HG02885 (cell line): Measurements from ENCODE around the gene WSCD1.

Experiments used
- ATAC-seq: cut with Tn5 transposase; IDR thresholded peaks from one replicate; pipeline ENCODE4 v1.9.1; 2021; ENCODE audit warnings: mild to moderate bottlenecking; ENCODE audit not compliant: unreplicated experiment, poor library complexity

The WSCD1 gene

DNA sequence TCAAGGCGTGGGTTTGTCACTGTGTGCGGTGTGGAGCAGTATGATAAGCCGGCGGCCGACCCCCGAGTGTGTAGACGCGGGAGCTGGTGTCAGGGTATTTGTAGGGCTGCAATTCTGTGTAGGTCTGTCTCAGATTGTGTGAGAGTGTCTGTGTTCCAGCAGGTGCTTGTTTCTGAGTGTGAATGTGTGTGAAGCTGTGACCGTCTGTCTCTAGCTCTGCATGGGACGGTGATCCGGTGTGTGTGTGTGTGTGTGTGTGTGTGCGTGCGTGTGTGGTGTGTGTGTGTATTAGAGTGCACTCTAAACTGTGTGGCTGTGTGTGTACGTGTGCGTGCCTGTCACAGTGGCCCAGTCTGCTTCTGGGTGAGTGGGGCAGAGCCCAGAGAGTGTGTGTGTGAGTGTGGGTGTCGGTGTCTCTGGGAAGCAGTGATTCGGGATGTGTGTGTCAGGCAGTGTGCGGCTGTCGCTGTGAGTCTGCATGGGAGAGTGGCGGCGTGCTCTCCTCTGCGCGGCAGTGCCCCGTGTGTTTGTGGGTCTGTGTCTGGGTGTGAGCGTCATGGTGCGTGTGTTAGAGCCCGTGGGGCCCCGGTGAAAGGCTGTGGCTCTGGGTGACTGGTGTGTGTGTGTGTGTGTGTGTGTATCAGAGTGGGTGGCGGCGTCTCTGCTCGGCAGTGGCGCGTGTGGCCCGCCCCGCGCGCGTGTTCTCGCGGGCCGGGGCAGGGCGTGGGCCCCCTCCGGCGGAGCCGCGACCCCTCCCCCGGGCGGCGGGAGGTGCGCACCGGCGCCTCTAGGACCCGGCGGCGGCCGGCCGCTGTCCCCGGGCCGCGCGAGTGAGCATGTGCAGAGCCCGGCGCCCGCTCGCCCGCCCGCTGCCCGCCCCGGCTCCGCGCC lies at the start of gene WSCD1:
WSCD1 (plus strand) TSS at position 841 of the 891 bp plus-strand sequence. CDS start 10,280 bp downstream, outside the sequence.
- ATAC-seq = no peak

DNA sequence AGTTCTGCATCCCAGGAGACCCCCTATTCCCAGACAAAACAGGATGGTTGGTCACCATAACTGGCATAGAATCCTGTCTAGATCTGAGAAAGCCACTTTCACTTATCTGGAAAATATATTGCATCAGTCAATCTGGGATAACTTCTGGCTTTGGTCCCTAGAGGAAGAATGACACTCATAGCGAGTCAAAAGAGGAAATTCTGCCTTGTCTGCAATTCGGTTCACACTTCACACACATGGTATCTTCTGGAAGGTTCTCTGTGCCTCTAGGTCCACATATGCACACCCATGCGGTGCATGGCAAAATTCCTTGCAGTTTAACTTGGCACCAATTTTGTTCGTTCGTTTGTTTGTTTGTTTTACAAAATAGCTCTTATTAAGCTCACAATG lies 49.2 kb upstream of the WSCD1 start:
- no peak for ATAC-seq

DNA sequence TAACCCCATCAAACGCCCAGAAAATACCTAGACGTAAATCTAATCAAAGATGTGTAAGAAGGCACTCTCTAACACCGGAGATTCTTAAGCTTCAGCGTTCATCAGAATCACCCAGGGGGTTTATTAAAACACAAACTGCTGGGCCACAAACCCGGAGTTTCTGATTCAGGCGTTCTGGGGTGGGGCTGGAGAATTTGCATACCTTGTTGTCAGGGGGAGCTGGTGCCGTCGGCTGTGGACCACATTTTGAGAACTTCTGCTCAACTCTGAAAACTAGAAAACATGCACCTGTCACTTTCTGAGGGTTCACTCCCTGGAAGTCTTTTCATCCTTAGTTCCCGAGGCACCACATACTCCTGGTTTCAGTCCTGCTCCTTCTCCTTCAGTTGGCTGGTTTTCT lies 48.6 kb upstream of the WSCD1 start:
- ATAC-seq = no peak

DNA sequence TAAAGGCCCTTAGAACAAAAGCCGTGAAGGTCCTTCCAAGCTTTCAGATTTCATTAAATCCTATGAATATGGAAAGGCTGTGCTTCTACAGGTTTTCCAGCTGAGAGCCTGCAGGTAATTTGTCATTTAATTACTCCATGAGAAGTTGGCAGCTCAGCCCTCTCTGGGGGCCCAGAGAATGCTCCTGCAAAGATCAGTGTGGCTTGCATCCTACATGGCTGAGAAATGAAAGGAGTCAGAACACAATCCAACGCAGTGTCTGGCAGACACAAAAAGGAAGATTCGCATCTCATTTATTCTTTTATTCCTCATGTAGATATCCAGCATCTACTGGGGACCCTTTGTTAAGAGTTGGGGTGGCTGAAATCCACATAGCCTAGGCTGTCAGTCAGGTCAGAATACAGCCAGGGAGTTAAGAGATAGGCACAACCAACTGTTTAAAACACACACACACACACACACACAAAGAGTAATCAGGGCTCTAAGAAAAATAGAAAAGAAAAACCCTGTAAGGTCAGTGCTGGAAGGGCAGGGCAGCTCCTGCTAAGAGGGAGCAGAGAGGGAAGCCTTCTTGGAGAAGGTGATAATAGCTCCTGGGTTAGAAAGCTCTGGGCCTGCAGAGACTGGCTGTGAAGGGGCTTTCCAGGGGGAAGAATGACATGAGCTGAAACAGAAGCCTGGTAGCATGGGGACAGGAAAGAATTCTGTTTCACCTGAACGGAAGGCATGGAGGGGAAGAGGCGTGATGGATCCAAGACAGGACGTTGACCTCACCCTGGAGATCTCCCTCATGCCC lies 46.9 kb upstream of the WSCD1 start:
- no peak for ATAC-seq

DNA sequence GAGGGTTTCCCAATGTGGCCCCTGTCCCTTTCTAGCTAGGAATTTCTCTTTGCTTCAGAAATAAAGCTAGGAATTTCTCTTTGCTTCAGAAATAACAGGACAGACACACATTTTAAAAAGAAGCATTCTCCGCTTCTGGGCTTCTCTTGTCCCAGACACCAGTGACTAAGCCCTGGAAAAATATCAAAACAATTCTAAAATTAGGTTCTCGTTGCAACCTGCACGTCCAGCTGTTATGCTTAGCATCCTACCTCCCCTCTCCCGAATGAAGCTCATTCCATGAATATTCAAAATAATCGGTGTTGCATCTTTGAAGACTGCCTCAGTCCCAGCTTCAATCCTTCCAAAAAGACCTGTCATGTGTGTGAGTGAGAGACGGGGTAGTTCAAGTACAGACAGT lies 45.6 kb upstream of the WSCD1 start:
- no peak for ATAC-seq

DNA sequence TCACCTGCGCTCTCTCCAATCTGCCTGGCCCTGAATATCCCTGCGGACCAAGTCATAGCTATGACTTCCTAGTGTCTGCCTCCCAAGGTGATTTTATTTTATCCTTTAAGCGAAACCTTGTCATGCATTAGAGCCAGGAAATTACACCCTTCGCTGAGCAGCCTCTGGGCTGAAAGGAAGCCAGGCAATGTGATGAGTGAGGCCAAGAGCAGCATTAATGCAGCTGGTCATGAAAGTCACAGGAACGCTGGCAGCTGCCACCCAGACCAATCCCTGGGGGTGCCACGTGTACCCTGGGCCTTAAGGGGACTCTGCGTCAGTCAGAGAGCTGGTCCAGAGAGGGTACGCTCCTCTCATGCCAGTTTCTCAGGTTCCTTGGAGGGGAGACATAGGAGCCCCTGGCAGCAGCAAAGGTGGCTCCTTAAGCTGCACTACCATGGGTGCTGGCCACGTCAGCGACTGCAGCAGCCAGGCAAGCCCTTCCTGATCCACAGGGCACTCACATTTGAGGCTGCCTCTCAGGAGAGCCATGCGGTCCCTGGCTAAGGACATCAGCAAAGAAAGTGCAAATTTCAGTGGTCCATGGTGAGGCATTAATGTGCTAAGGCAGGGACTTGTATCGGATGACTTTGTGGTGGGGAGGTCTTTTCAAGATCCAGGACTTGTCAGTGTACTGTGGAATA lies 42.7 kb upstream of the WSCD1 start:
- no peak for ATAC-seq

DNA sequence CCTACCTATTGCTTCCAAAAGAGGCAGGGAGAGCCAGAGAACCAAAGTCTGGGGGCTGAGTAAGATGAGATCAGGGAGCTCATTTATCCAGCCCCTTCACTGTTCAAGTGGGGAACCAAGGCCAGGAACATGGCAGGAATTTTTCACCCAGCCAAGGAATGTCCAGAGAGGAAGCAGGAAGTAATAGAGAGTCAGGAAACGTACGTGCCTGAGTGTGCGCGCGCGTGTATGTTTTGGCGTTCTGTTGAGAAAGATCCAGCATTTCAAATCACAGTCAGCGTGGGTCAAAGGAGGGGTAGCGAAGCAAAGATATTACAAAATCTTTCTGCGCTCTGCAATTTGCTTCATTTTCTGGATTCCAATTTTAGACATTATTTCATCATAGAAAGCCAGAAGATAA lies 41.9 kb upstream of the WSCD1 start:
- ATAC-seq = no peak

DNA sequence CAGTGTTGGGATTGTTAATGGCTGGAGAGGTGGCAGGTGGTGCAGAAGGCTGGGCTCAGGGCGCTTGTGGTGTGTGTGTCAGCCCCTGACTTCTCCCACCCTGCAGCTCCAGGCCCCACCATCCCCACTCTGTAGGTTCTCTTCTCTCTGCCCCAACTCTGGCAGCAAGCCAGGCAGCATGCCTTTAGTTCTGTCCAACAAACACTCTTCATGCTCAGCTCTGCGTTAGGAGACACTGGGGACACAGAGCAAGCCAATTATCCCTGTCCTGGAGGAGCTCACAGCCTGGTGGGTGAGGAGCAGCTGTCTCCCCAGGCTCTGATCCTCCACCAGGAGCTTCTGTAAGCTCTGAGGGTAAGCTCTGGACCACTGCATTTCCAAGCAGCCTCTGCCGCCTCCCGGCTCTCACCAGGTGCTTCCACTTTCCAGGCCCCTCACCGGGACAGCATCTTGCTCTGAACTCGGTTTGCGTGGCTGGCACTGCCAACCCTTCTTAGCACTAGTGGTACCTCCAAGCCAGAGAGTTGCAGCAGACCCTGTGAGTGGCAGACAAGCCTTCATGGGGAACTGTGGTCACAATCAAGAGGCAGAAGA lies 34.3 kb upstream of the WSCD1 start:
- no peak for ATAC-seq

DNA sequence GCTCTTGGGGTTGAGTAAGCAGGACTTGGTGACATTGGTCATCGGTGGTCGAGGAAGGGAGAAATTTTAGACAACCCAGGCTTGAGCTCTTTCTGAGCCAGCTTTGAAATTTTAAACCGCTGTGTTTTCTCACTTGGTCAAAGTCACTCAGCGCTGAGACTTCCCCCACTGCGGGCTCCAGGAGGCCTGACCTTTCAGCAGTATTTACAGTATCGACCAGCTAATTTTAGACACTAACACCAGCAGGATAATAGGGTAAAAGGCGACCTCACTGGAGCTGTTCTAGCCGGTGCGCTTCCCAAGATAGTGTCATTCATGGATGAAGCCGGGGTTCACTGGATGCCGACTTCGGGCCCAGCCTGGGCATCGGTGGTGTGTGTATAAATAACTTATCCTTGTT lies 29.7 kb upstream of the WSCD1 start:
- no peak for ATAC-seq

DNA sequence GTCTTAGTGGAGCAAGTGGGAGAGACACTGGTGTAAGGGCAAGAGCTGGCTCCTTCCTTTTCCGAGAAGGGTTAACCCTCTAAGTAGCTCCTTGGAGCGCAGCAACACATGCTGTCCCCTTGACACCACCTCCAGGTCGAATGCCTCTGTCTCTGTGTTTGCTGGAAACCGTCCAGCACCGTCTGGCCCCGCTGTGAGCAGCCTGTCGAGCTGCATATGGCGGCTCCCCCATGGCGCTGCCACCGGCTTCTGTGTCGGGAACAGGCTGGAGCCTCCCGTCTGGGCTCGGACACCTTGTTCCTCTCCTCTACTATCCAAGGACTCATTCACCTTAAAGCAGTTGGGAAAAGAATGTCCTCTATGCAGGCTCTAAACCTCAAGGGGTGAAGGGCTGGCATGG lies 28.9 kb upstream of the WSCD1 start:
- no peak for ATAC-seq

DNA sequence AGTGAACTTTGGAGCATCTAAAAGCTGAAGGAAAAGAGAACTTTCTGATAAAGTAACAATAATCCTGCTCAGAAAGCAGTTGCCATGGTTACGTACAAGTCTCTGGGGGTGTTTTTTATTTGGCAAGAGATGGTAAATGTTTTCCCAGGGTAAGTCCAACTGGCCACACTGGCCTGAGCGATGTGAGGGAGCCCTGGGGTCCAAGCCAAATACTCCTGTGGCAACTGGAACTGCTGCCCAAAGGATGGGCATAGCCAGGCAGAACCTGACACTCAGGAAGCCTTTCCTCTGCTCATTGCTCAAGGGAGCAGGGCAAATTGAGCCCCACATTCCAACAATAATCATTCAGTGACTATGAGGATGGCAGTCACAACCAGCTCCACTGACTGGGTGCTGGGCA lies 26.8 kb upstream of the WSCD1 start:
- ATAC-seq = no peak

DNA sequence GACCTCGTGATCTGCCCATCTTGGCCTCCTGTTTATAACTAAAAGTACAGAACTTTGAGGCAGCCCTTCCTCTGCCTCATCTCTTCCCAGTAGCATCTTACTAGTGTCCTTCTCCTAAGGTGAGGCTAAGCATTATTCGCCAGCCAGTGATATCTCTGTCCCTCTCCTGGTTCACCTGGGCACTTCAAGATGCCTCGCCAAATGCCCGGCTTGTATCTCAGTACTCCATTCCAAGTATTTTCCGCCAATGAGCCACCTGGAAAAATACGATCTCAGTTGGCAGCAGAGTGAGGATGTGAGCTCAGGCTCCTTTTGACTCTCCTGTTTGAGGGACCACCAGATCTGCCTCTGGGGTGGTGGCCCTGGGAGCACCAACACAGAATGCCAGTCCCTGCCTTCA lies 25.9 kb upstream of the WSCD1 start:
- no peak for ATAC-seq

DNA sequence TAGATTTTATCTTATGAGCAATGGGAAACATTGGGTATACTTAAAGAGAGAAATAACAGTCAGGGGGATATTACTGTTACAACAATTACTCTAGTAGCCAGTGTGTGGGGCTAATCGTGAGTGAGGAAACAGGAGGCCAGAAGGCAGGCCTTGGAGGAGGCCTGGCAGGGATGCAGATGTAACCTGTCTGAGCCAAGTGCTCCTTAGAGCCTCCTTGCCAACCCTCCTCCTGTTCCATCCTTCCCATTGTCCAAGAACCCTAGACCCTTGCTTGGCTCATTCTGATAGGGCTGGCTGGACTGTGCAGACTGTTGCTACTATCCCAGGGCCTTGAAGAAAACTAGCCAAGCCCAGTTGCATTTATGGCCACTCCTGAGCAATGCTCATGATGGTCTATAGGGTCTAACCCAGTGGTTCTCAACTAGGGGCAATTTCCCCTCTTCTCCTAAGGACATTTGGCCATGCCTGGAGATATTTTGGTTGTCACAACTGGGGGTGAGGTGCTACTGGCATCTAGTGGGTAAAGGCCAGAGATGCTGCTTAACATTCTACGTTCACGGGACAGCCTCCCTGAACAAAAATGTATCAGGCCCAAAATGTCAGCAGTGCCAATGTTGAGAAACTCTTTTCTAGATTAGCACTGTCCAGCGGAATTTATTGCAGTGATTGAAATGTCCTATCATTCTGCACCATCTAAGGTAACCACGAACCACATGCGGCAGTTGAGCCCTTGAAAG lies 24.4 kb upstream of the WSCD1 start:
- no peak for ATAC-seq

DNA sequence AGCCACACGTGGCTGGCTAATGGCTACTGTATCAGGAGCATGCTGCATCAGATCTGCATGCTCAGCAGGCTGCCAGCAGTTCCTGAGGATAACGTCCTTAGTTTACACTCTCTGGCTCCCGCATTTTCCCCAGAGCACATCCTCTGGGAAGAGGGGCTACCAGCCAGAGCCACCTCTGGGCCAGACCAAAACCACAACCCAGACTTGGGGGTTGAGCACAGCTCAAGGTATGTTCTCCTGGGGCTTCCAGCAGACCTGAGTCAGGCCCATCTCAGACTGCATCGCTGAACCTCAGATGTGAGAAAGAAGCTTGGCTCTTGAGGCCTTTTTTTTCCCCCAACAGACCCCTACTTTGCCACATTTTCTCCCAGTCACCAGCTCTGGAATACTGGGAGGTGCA lies 23.7 kb upstream of the WSCD1 start:
- no peak for ATAC-seq

DNA sequence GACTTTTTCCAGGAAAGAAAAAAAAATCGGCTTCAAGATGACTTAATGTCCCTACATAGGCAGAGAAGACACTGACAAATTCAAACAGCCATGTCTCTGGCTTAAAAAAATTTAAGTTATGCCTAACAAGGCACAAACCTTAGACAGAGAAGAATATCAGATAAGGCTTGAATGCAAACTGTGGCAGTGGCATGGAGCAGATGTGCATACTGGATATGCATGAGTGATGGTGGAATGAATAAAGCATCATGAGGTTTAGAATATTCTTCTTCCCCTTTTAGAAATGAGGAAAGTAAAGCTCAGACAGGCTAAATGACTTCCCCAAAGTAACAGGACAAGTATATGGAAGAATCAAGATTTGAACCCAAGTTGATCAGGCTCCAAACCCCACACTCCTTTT lies 23.2 kb upstream of the WSCD1 start:
- no peak for ATAC-seq

DNA sequence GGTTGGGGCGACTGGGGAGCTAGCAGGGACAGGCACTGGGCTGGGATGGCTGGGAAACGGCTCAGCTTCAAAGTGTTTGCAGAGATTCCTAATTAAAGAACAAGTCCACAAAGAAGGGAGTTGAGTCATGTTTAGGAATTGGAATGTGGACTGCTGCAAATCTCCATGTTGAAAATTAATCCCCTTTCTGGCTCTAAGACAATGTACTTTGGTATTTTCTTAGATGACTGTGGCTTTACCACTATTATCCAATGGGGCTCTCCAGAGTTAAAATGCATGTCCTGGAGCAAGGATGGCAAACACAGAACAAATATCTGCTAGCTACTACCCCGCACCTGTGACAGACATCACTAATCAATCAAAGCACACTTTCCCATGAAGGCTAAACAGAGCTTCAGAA lies 22.2 kb upstream of the WSCD1 start:
- ATAC-seq = no peak

DNA sequence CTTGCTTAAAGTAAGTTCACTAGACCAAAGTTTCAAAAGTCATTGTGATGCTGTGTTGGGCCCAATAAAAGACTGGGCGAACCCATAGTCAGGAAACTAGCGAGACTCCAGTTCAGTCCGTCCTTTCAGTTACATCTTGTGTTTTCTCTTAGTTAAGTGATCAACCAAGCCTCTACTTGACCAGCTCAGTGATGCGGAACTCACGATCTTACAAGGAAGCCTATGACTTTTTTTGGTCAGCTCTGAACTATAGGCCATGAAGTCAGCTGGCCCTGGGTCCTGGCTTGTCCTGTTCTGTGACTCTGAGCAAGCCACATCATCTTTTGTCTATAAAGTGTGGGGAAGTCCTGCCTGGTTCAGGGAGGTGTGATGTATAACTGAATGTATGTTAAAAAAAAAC lies 21.7 kb upstream of the WSCD1 start:
- no peak for ATAC-seq

DNA sequence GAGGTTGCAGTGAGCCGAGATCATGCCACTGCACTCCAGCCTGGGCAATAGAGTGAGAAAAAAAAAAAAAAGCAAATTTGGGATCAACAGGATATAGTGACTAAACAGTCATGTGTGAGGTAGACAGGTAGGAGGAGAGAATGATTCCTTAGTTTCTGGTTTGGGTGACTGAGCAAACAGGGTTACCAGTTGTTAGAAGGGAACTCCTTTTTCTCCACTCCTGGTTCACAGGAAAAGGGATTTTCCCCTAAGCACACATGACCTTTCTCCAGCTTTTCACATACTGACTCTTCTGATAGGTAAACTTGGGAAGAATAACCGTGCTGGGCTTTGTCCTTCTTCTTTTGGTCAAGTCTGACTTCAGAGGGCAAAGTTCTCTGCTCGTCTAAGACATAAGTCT lies 17.3 kb upstream of the WSCD1 start:
- ATAC-seq = no peak

DNA sequence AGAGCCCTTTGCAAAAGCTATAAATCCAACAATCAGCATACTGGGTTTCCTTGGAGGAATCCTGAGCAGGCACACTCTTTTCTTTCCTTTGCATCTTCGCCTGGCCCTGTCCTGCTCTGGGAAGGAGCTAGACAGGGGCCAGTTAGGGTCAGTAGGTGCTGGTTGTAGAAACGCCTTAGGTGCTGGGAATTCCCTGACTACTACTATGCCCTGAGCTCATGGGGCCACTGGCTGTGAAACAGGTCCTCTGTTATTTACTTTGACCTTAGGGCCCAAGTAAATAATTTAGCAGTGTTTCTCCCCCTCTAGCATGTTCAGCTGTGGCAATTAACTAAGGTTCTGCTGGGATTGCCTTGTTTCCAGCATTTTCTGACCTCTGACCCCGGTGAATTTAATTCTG lies 15.8 kb upstream of the WSCD1 start:
- ATAC-seq = no peak

DNA sequence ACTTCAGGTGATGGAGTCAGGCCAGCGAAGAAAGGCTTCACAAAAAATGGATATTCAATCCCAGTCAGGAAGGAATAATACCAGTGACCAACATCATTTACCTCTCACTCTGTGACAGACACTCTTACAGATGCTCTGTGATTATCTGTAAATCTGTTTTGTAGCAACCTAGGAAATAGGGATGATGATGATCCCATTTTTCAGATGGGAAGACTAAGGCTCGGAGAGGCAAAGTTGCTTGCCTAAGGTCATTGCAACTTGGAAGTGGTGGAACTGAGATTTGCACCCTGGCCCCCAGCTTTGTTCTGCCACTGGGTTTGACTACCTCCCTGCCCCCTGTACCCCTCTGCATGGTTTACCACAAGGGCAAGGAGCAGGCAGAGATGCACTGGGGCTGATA lies 14.1 kb upstream of the WSCD1 start:
- ATAC-seq = no peak
